ENCODE measurements around the gene TIAM1.

GRCh38 chr21:31331231-31331630, 12.8 kb downstream of the TIAM1 start:
- TF ChIP-seq CTCF (conservative IDR thresholded peaks at IDR 0.05 in 1 of 2, IDR thresholded peaks at IDR 0.05 in 1 of 2; ENCODE audit: extremely low read depth in 1 of 2, insufficient read depth in 1 of 2, low read depth in 1 of 2, low read length in 2 of 2) = no peak
- no peak for TF ChIP-seq EZH2 (IDR thresholded peaks at IDR 0.05; ENCODE audit: borderline replicate concordance, low read length)

Data from mammary epithelial cell (primary cell).